GM18507 (cell line): ENCODE measurements around the gene PLEKHM1.
"Not testable (repeated sequence)": the region's sequence is repeated elsewhere in the genome, so short reads cannot be mapped to it uniquely, and the experiment has no call there.

ENCODE experiments used
- DNase-seq: peaks from one replicate; pipeline ENCODE4 v3.0.0; 2011; ENCODE audit warnings: low read depth; ENCODE audit not compliant: insufficient read length; ENCODE audit errors: extremely low spot score
- FAIRE-seq: peaks from 2 replicates; lab custom pipeline; 2011; peaks lifted over from hg19 to GRCh38; lab: Jason Lieb, UNC

PLEKHM1 gene

DNA sequence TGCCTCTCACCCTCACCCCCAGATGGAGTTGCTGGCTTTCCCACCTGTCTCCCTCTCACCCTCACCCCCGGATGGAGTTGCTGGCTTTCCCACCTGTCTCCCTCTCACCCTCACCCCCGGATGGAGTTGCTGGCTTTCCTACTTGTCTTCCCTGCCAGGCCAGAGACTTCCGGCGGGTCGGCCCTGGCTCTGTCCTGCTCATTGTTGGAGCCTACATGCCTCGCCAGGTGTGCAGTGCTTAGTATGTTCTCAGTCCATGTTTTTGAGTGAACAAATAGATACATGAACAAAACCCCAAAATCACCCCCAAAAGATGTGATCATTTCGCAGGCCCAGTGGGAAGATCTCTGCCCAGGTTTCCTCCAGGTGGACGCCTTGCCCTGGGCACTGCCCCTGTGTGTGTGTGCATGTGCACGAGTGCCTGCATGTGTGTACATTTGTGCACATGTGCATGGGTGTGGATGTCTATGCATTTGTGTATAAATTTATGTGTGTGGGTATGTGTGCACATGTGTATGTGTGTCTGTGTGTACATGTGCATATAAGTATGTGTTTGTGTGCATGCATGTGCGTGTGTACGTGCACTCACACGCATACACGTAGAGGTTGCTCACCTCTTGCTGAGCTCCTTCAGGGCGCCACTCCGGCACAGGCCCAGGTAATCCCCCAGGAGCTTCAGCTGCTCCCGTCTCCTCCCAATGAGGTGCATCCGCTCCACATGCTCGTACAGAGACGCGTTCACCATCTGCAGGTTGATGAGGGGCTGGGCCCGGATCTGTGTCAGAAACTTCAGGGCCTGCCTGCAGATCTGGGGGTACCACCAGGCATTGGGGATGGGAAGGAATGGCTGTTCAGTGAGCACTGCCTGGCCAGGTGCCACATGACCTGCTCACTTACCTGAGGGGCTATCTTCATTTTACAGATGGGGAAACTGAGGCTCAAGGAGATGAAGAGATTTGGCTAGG lies 45.4 kb downstream of the PLEKHM1 start:
- not testable (repeated sequence) for FAIRE-seq, DNase-seq

DNA sequence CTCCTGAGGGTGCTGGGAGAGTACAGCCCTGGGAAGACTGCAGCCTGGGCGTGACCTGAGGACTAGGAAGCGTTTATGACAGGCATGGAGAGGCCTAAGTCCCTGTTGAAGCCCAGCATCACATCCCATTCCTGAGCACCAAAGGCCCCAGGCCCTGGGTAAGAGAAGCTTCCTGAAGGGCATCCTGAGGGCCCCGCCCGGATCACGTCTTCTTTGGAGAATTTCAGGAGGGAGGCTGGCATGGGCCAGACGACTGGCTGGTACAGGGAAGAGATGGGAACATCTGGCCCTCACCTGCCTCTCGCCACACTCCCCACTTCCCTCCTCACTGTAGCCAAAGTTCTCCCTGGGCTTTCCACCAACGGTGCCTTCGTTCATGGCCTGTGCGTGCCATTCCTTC lies 46.2 kb downstream of the PLEKHM1 start:
- FAIRE-seq, DNase-seq: not testable (repeated sequence)

DNA sequence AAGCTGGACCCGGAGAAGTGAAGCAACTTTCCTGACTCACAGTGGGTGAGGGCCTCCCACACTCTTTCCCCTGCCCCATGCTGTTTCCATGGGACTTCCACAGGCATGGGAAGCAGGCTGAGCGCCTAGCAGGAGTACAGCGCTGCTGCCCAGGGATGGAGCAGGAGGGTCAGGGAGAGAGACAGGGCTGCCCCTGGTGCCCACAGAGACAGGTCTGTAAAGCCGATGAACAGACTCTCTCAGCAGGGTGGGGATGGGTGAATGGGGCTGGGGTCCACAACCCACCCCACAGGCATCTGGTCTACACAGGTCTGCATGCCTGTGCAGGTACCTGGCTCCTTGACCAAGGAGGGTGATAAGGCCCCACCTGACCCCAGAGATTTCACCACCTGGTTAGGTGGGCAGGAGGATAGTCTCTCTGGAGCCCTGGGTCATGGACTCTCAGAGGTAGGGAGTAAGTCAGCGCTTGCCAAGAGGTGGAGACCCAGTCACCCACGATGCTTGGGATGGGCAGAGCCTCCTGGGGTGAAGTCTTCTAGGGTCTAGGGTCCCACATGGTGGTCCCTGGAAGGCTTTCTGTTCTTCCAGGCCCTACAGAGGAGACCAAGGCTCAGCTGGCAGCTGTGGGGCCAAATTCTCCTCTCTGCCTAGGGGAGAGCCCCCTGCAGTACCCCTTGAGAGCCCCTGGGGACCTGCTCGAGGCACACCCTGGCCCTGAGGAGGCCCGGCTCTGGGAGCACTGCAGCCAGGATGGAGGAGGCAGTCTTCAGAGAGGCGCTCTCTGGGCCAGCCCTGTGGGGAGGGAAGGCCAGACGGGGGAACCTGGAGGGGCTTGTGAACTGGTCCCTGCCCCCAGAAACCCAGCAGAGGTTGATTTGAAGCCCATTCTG lies 46.9 kb downstream of the PLEKHM1 start:
- DNase-seq, FAIRE-seq: not testable (repeated sequence)

DNA sequence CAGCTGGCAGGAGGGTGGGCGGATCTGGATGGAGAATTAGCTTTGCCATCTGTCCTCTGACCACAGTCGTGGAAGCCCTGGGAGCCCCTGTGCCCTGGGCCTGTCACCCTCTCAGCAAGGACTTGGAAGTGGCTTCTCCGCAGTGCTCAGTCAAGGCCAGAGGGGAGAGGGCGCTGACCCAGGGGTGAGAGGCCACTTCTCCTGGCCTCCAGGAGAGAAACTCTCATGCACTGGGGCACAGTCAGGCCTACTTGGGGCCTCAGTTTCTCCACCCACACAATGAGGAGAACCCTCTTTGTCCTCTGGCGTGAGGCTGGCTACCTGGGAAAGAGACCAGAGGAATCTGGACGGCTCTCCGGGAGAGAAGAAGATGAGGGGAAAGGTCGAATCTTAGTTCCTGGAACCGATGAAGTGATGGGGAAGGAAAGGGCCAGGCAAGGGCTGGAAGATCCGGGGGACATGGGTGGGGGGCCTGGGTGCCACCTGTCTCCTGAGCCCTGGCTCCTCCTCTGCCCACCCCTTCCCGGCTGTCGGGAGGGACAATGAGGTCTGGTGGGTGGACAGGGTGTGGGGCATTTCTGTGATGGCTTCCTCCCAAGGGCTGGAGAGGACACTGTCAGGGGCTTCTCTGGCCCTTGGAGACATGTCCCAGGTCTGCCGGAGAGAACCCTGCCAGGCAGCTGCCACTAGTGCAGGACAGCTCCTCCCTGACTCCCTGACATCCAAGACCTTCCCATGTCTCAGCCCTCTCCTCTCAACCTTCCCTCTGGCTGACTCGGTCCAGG lies 48.8 kb downstream of the PLEKHM1 start:
- DNase-seq = no peak

DNA sequence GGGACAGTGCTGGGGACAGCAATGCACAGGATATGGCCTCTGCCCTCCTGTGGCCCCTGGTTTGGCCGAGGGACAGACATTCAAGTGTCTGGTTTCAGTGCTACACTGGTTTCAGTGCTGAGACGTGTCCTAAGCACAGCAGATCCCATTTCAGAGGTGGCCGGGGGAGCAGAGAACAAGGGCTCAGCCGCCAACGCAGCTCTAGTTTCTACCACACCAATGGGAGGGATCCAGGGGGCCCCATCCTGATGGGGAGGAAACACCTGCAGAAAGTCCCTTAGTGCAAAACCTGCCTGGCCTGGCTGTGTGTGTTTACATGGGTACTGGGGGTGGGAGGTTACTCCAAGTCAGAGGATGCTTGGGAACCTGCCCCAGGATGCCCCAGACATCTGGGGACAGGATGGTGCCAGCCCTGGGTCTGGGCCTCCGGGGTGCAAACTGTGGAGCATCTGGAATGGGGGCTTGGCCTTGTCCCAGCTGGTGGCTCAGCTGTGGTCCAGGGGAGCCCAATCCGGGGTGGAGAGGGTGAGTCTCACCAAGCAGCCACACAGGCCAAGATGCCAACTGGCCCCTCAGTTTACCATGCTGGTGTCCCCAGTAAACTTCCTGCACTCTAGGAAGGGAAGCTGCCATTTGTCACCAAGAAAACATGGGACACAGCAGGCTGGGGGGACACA lies 49.5 kb downstream of the PLEKHM1 start:
- DNase-seq = peak; percentile 42
- FAIRE-seq = peak; percentile 80

More for the DNA sequence above, 48.8 kb downstream of the PLEKHM1 start:
- FAIRE-seq = no peak

DNA sequence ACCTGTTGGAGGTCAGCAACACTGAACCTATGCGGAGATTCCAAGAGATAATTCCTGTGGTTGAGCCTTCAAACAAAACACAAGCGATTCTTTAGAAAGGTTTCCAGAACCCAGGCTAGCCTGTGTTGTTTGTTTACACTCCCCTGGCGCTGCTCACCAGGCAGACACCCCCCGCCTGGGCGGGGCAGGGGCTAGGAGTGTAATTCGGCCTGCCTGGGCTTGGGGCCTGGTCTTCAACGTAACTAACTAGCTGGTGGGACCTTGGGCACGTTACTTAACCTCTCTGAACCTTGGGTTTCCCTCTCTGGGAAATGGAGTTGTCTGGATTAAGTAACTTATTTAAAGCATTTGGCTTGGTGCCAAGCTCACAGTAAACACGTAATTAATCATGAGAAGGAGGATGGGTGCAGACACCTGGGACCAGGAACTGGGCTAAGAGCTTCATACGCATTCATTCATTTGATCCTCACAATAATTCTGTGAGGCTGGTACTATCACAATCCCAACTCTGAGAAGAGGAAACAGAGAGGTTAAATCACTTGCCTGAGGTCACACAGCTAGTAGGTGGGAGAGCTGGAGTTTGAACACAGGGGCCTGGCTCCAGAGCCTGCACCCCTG lies 50.3 kb downstream of the PLEKHM1 start:
- DNase-seq = no peak
- FAIRE-seq = no peak

DNA sequence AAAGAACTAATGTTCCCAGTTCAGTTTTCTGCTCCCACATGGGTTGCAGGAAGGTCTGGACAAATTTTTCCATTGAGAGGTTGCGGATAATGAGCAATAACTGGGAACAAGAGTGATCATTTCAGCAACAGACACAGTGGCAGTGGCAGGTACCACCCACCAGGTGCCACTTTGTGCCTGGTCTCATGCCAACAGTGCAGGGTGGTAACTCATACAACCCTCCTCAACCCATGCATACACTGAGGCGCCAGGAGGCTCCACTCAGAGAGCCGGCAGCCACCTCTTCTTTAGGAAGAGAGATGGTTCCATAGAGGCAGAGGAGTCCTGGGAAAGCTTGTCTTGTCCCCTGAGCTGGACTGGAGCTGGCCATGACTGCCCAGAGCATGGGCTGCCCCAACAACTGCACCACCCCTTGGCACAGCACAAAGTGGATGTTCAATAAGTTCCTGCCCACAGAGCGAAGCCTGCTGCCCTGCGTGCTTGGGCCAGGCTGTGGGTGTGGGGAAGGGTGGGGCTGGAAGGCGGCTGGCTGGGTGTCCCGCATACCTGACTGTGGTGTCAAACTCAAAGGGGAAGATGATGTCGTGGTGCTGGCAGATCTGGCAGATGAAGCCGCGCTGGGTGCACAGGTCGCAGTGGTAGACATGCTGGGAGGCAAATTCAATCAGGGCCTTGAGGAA lies 51.5 kb downstream of the PLEKHM1 start:
- DNase-seq (no peak), FAIRE-seq (no peak)

DNA sequence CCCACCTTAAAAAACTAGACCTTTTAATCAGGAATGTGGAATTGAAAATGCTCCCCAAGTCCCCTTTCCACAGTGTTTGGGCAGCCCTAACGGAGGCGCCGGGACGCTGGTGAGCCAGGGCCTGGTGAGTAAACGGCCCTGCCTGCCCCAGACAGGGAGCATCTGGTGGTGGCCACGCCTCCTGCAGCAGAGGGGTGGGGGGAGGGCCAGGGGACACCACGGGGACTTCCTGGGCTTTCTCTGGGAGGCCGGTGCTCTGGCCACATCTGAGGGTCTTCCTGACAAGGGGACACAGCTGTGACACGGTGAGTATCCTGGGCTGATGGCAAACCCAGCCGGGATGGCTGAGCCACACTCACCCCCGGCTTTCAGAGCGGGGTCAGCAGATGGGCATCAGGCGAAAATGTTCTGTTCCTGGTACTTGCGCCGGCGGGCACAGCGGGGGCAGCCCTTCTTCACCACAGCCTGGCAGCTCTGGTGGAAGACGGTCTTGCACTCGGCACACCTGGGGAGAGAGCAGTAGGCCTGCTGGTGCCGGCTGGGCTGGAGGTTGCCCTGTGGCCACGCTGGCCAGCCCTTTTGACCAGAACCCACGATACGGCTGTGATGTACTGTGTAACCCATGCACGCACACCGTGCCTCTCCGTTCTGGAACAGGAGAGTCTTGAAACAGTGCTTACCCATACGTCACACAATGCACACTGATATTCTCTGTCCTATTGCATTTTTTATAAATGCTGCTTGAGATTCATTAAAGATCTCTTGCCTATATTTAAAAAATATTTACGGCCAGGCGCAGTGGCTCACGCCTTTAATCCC lies 52.8 kb downstream of the PLEKHM1 start:
- FAIRE-seq (no peak), DNase-seq (no peak)

DNA sequence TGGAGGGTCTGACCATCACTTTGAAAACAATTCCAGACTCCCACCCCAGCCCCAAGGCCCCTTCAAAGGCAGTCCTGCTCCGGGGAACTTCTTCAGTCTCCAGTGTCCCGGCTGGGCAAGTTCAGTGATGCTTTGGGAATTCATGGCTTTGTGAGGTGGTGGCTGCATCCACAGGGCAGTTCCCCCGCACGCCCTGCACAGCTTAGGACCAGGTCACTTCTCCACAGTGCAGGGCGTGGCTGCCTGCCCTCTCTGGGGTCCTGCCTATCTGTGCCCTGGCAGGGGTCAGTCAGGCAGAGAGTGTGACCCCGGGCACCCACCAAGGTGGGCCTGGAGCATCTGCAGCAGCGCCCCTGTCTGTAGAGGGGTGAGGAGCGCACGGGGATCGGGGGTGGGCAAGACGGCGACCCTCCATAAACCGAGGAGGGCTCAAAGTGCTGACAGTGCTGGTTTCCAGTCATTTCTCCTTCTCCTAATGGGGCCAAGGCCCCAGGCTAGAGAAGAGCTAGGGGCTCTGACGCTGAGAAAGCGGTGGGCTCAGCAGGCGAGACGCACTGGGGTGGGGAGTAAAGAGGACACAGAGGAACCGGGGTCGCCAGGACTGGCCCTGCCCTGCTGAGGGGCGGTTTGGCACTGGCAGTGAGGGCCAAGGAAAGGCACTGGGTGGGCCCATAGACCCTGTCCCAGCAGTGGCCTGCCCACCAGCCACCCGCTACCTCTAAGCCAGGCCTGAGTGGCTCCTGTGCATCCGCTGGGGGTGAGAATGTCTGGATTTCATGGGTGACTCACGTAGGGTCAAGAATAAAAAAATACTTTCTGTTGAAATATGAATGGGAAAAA lies 53.7 kb downstream of the PLEKHM1 start:
- no peak for DNase-seq
- no peak for FAIRE-seq

DNA sequence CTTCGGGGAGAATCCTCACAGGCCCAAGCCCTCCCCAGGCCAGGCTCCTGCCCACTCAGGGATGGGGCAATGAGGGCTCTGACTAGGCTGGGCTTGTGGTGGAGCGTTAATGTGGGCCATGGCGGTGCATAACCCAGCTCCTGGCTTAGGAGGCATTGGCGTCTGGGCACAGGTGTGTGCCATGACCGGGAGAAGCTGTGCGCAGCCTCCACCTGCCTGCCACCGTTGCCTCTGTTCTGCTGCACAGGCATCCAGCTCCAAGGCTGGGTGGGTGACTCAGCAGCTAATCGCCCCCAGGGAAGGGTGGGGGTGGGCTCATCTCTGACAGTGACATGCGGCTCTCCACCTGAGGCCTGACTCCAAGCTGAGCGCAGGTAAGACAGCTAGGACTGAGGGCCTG lies 54.4 kb downstream of the PLEKHM1 start:
- FAIRE-seq (no peak), DNase-seq (no peak)

DNA sequence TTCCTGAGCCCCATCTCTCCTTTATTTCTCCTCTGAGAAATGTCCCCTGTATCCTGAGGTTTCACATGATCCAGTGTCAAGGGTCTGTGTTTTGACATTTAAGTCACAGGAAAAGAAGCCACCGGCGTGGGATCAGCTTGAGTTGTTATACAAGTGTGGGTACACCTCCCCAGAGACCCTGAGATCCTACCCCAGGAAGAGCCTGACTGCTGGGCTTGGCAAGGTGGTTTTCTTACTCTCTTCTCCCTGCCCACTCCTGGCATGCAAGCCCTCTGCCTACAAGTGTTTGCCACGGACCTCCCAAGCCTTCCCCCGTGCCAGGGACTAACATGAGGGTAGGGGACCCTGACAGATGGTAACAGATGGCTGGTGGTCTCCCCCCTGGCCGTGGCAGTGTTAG lies 55.0 kb downstream of the PLEKHM1 start:
- FAIRE-seq (no peak), DNase-seq (no peak)

DNA sequence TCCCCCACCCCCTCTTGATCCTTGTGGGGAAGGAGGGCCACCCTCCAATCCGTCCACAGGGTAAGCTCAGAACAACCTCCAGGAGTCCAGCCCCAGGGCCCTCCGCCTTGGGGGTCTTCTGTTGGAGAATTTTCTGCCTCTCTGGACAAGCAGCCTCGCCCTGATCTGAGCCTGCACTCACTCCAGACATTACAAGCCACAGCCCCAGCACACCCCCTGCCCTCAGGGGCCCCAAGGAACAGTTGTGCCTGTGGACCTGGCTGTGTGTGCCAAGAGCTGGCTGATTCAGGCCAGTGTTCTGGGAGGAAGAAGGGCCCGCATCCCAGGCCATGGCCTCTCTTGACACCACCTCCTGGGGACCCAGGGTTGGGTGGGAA lies 57.4 kb downstream of the PLEKHM1 start:
- no peak for DNase-seq
- no peak for FAIRE-seq

DNA sequence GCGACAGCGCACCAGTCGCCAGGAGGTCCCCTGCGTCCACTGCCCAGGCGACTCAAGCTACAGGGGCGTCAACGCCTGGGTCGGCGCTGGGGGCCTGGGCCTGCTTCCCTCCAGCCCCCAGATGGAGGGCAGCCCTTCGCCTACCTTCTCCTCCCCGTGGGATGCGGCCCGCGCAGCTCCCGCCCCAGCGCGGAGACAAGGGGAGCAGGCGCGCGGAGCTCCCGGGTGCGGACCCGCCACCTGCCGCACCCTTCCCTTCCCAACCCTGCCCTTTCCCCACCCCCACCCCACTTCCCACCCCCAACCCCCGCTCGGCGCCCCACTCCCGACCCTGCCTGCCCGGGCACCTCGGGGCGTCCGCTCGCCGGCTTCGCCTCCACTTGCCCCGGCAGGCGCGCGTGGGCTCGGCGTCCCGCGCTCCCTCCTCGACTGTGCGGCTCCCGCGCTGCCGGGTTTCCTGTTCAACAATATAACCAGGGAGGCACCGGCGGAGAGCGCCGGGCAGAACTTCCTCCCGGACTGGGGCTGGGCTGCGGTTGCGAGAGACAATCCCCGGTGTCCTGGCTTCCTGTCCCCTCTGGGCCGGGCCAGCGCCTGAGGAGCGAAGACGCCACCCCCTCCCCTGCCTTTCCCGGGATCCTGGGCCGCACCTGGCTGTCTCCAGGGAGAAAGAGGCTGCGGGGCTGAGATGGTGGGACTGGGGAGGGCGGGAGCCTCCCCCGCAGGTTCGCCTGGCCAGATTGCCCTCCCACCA lies 57.9 kb downstream of the PLEKHM1 start, which contains the start of gene ARHGAP27:
TSS of gene ARHGAP27 (minus strand) at position 466 of the 754 bp plus-strand sequence. CDS start 2,591 bp downstream, outside the sequence.
- peak; percentile 67 for FAIRE-seq
- no peak for DNase-seq

DNA sequence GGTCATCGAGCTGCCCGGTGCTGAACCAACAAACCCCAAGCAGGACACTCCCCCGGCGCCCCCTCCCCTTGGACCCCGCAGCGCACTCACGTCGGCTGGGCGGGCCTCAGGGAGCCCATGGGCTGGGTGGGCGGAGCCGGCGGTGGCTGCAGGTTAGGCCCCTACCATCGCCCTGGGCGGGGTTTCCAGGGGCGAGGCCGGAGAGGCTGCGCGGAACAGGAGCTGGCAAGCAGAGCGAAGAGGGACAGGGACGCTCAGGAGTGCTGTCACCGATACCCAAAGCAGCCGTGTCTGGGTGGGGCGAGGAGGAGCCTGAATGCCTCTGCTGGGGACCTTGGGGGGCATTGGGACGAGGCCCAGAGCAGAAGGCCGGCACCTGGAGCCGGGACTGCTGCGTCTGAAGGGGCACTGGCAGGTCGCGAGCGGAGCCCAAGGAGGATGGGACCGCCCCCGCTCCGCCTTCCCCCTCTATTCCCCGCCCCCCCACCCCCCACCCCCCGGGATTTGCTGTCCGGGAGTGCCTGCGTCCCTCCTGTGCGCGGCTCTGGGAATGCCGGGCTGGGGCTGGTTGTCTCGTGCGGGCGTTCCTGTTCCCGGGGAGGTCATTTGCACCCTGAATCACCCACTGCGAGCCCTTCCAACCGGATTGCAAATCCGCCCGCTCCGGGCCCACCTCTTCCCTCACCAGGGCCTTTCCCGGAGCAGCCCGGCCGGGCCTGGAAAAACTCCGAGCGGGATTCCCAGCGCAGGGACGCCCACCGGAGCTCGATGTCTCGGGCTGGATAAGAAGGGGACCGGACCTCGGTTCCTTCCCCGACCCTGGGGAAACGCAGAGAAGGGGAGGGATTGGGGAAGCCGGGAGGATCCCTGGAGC lies 58.8 kb downstream of the PLEKHM1 start:
- DNase-seq = peak; percentile 82
- peak; percentile 79 for FAIRE-seq
